GM18526 (cell line): Measurements from ENCODE around the gene CORO1C.

Experiments used
- POLR2A ChIP-seq: IDR thresholded peaks from 3 replicates; pipeline ENCODE4 v1.6.1; 2011; ENCODE audit not compliant: insufficient read length; ENCODE audit errors: extremely low read depth

Gene CORO1C

GRCh38 chr12:108720757-108721514 lies 10.4 kb downstream of the CORO1C start:
- TF ChIP-seq POLR2A = no peak

- TF ChIP-seq POLR2A = no peak
These were observed 14.1 kb downstream of the CORO1C start for GRCh38 chr12:108717243-108717642.

GRCh38 chr12:108714866-108715265 lies 16.5 kb downstream of the CORO1C start:
- TF ChIP-seq POLR2A = no peak

- no peak for TF ChIP-seq POLR2A
These were observed 17.8 kb downstream of the CORO1C start for GRCh38 chr12:108713471-108713870.

- TF ChIP-seq POLR2A = no peak
These were observed 18.5 kb downstream of the CORO1C start for GRCh38 chr12:108712925-108713203.

GRCh38 chr12:108712165-108712924 lies 19.0 kb downstream of the CORO1C start:
- TF ChIP-seq POLR2A = no peak

GRCh38 chr12:108711489-108712164 lies 19.7 kb downstream of the CORO1C start:
- TF ChIP-seq POLR2A = no peak

- TF ChIP-seq POLR2A = no peak
These were observed 21.6 kb downstream of the CORO1C start for GRCh38 chr12:108709697-108710096.

GRCh38 chr12:108704527-108704926 lies 26.8 kb downstream of the CORO1C start:
- no peak for TF ChIP-seq POLR2A

- no peak for TF ChIP-seq POLR2A
These were observed 28.6 kb downstream of the CORO1C start for GRCh38 chr12:108702595-108703320.

- no peak for TF ChIP-seq POLR2A
These were observed 29.4 kb downstream of the CORO1C start for GRCh38 chr12:108701779-108702441.

GRCh38 chr12:108700833-108701541 lies 30.3 kb downstream of the CORO1C start:
- no peak for TF ChIP-seq POLR2A

GRCh38 chr12:108699955-108700563 lies 31.3 kb downstream of the CORO1C start:
- no peak for TF ChIP-seq POLR2A

GRCh38 chr12:108697905-108698304 lies 33.4 kb downstream of the CORO1C start:
- TF ChIP-seq POLR2A = no peak

- TF ChIP-seq POLR2A = no peak
These were observed 34.4 kb downstream of the CORO1C start for GRCh38 chr12:108696996-108697290.
